Suppressor macrophage treated with lipopolysaccharide for 1 hour (primary cell): ENCODE measurements around the gene MSX1.

Experiments
- DNase-seq, 3 donors: peaks; one replicate each; pipeline ENCODE4 v3.0.0-alpha.2; 2020 to 2022

Gene MSX1

DNA sequence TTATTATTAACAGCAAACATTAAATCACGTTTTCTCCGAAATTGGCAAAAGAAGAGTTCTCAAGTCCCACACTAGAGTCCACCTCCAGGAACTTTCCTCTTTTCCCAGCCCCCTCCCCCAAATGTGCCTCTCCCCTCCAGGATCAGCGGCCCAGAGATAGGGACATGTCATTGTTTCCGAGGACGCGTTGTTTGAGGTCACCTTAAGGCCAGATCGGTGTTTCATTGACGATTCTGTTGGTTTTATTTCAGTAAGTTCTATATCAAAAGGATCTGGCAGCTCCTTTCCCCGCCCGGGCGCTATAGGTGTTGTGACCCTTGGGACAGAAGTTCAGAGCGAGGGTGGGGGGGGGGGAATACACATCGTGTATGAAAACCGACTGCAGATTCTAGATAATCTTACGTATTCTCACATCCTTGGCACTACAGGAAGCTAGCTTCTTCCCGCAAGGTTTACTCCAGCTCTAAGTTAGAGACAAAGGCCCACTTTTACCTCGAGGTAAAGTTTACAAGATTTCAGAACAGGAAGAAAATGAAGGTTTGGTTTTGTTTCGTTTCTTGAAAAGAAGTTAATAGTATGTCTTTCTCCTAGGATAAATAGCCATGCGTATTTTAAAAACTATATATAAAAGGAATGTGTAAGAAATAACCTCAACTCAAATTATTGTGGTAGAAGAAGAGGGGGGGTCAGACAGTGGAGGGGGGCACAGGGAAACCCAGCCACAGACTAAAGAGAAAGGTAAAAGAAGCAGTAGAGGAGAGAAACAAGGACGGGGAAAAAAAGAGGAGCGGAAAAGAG, 739 bp upstream of the MSX1 start:
- no peak for DNase-seq

- no peak for DNase-seq
These were observed 534 bp downstream of the MSX1 start for GRCh38 chr4:4859799-4860599.

DNA sequence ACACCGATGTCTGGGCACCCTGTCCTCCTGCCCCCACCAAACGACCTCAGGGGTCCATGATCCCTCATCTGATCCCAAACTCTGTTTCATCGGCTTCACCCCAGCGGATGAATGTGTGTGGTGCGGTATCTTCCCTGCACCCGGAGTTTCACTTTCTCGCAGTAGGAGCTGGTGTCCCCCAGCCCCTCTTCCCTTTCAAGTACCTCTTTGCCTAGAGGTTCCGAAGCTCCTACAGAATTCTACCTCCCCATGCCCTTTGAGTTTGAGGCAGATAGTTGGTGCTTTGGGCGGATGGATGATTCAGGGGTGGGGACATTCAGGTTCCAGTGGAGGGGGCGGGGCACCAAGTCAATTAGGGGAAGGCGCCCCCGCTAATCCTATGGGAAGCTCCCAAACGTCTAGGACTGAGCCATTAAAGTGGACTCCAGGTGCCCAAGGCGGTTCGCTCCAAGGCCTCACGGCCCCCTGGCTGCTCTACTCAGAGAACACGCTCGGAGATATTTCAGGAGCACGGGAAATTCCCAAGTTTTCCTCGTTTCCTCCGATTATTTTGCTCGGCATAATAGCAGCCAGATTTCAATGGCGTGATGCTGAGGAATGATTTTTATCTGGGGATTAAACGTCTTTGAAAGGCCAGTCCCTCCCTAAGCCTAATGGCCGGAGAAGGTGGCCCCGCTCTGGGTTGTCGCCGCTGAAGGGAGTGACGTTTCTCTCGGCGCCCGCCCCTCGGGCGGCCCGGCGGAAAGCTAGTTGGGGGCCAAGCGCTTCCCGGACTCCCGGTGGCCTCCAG, 1.3 kb downstream of the MSX1 start:
- DNase-seq, result no peak

- DNase-seq, result no peak
These were observed 2.0 kb downstream of the MSX1 start for GRCh38 chr4:4861390-4862018.

- no peak for DNase-seq
These were observed 2.6 kb downstream of the MSX1 start for GRCh38 chr4:4862071-4862551.

GRCh38 chr4:4862665-4863482, 3.4 kb downstream of the MSX1 start:
- no peak for DNase-seq

- no peak for DNase-seq
These were observed 5.0 kb downstream of the MSX1 start for GRCh38 chr4:4864443-4864939.

GRCh38 chr4:4864940-4865704, 5.7 kb downstream of the MSX1 start:
- no peak for DNase-seq

- no peak for DNase-seq
These were observed 6.2 kb downstream of the MSX1 start for GRCh38 chr4:4865705-4866123.

DNA sequence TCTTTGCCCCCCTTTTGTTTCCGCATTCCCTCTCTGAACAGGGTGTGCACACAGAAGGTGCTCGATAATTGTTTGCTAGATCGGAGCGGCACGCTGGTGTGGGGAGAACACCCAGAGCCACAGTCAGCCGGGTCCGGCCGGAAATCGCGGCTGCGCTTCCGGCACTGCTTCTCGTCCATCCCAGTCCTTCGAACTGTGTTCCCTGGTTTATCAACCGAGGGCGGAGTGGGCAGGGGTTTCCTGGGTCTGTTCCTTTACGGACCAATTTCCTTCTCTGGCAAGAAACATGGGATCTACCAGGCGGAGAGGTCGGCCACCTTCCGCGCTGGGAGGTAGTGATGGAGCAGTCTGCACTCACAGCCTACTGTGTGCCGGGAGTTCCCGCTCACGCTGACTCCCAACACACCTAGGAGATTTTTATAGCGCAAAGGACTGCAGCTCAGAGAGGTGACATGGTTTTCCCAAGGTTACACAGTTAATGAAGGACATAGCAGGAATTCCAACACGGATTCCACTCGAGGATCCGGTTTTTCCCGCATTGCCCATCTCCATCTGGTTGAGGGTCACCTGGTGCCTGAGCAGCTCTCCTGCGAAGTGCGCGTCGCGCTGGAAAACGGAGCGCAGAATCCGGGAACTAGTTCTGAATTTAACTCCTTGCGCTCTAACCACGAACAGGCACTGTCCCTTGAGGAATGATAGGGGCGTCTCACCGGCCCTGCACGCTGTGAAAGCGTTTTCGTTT, 6.8 kb downstream of the MSX1 start:
- no peak for DNase-seq

DNA sequence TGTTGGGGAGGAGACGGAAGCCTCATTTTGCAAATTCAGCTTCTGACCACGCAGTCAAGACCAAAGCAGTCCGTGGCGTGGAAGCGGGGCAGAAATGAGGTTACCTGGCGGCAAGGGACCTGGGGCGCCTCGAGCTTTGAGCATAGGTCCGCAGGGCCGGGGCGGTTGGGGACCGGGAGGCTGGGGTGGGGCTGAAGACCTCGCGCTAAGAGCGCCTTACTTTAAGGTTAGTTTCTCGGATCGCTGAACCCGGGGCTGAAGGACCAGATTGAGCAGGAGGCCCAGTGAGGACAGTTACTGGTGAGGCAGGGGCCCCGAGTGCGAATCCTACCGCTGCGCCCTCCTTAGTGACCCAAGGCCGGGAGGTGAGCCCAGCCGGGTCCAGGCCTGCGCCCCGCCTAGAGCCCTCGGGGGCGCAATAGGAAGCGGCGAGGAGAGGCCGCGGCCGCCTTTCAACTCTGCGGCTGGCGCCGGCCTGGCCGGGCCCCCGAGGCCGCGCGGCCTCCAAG, 7.5 kb downstream of the MSX1 start:
- no peak for DNase-seq

GRCh38 chr4:4867375-4868039, 8.0 kb downstream of the MSX1 start:
- DNase-seq, result no peak

DNA sequence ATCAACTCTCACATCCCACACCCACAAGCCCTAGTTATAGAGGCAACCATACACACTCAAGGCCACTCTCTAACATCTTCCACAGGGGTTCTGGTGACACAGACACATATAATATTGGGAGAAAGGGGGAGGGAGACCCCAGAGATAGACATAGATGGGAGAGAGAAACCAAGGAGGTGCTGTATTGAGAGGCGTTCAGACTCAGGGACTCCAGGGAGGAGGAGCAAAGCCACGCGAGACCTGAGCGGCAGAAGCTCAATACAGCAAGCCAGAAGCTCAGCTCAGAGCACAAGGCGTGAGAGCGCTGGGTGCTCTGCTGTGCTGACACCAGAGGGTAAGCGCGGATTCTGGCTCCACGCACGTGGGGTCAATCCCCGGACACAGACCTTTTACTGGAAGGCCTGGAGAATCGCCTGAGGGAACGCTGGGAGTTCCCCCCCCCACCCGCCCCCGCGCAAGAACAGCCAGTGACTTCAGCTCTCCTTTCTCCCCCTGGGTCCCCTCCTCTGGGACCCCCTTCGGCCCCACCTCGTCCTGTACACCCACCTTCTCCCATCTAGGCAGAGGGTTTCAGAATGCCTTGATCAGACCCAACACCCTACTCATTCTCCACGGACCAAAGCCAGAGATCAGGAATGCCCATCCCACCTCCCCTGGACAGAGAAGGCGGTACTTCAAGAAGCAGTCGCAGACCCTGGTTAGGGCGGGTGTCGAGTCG, 8.7 kb downstream of the MSX1 start:
- DNase-seq, result no peak

GRCh38 chr4:4868758-4869723, 9.6 kb downstream of the MSX1 start:
- no peak for DNase-seq

GRCh38 chr4:4869731-4870571, 10.5 kb downstream of the MSX1 start:
- no peak for DNase-seq

DNA sequence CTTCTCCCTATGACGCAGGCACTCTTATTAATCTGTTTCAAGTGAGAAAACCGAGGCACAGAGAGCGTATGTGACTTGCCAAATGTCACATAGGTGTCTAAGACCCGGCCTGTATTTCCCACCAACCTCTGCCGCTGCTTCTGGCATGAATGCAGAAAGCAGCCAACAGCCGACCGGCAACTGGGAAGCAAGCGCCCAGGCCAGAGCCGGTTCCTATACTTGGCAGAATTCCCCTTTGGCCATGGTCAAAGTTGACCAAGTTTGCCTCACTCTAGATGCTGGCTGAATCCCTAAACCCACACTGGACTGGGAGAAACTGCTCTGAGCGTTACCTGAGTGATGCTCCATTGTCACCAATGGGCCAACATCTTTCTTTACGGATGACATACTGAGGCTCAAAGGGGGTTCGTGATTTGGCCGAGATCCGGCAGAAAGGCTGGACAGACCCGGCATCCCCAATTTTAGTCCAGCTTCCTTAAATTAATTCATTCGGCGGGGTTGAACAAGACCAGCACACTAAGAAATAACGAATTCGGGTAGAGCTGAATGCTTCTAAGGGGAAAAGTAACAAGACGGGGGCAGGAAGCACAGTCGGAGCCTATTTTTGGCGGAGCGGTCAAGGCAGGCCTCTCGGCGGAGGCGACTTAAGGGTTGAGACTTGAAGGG, 11.2 kb downstream of the MSX1 start:
- DNase-seq, result no peak
